GM12872 (cell line): ENCODE measurements around the gene VAPB.

Experiments used
- CTCF ChIP-seq: IDR thresholded peaks from 3 replicates; pipeline ENCODE4 v1.5.1; 2011; ENCODE audit warnings: low read depth, mild to moderate bottlenecking, low read length, moderate library complexity; ENCODE audit not compliant: insufficient read depth

Gene VAPB

GRCh38 chr20:58372806-58373205 is 16.2 kb upstream of the VAPB start:
- no peak for TF ChIP-seq CTCF

DNA sequence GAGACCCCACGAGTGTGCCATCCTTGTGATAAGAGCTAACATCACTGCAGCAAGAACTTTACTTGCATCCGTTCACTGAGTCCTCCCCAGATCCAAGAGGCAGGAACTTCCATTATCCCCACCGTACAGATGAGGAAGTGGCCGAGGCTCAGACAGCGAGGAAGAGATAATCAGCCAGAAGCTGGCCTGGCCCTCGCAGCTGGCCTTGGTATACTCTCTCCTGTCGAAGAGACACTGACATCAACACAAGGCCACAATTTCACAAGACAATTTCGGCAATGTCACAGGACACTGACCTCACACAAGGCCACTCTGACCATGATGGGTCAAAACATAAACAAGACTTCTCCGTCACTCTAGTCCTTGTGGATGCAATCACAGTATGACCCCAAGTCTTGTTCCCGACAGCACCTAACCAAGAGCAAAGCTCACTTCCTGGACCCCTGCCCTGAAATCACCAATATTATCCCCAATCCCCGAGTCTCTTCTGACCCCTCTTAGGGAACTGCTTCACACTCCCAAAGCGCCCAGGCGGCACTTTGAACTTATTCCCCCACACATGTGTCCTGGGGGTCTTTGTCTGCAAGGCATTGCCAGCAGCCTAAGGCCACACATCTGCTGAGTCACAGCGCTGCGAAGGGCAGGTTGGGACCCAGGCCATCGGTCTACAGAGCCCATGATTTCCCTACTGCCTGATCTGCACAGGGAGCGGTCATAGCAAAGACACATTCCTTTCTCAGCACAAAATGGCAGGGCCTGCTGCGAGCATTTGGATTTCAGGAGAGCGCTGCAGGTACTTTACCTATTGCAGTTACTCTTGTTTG is 14.8 kb upstream of the VAPB start:
- TF ChIP-seq CTCF = no peak

GRCh38 chr20:58374906-58375758 is 13.9 kb upstream of the VAPB start:
- TF ChIP-seq CTCF = no peak

DNA sequence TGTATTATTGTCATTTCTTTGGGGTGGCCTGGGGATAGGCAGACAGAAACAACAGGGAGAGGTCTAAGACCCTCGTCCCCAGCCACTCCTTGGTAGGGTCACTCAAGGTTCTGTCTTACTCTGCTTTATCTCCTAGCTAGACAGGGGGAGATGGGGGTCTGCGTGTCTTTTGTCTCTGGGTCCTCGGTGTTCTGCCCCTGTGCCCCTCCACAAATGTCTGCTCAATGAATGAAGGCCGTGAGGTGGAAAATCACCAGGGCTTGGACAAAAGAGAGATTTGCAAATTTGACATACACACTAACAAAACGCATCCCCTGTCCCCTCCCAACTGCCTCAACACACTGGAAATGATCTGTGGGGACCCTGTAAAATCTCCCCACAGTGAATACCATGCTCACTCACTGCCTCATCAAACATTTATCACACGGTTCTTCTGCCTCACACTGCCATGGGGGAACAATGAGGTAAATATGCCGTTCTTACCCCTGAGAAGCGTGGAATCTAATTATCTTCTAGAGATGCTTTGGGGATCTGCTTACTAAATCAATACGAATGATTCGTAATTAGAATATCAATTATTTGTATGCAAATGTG is 13.2 kb upstream of the VAPB start:
- no peak for TF ChIP-seq CTCF

GRCh38 chr20:58377017-58377416 is 12.0 kb upstream of the VAPB start:
- TF ChIP-seq CTCF = no peak

DNA sequence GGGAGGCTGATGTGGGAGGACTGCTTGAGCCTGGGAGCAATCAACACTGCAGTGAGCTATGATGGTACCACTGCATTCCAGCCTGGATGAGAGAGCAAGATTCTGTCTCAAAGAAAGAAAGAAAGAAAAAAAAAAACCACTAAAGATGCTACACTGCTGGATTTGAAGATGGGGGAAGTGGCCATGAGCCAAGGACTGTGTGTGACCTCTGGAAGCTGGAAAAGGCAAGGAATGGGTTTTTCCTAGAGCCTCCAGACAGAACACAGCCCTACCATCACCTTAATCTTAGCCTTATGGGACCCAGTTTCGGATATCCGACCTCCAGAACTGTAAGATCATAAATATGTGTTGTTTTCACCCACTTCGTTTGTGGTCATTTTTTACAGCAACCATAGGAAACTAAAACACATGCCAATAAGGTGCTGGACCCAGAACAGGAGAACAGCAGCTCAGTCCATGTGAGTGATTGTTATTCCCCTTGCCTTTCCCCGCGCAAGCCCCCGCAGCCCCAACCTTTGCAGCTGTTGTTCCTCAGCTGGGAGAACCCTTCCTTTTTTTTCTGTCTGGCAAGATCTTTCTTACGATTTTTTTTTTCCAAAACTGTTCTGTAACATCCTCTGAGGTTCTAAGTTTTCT is 11.1 kb upstream of the VAPB start:
- TF ChIP-seq CTCF = no peak

DNA sequence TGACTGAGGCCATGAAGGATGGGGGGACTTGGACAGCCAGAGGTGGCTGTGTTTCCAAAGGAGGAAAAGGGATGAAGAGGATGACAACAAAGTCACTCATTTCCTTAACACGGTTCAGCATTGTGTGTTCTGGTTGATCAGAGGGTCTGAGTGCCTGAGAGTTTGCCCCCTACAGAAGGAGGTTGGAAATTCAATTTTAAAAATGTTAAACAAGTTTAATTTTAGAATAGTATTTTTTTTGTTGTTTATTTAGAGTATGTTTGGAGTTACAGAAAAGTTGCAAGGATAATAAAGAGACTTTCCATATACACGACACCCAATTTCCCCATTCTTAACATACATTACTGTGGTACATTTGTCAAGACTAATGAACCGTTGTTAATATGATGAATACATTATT is 10.3 kb upstream of the VAPB start:
- no peak; the same call in 2 of the 3 replicates for TF ChIP-seq CTCF
